Measurements from ENCODE around the gene ATP7B.

The ATP7B gene

GRCh38 chr13:51950722-51951121 lies 60.5 kb downstream of the ATP7B start:
- DNase-seq (ENCODE audit: low read depth) = no peak

GRCh38 chr13:51946163-51946669 lies 65.0 kb downstream of the ATP7B start:
- DNase-seq (ENCODE audit: low read depth) = no peak

DNA sequence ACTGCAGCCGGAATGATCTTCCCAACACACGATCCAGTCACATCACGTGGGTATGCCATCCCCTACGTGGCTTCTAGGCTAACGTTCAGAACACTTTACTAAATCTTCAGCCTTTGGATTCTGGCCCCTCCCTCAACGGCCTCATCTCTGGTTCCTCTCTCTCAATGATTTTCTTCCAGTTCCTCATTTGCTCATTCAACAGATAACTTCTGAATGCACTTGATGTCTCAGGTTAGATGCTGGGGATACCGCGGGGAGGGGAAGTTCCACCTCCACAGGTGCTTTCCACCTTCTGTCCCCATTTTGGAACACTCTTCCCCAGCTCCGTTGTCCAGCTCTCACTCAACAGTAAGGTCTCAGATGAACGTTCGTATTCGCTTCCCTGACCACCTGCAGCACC lies 66.1 kb downstream of the ATP7B start:
- no peak for DNase-seq (ENCODE audit: low read depth)

DNA sequence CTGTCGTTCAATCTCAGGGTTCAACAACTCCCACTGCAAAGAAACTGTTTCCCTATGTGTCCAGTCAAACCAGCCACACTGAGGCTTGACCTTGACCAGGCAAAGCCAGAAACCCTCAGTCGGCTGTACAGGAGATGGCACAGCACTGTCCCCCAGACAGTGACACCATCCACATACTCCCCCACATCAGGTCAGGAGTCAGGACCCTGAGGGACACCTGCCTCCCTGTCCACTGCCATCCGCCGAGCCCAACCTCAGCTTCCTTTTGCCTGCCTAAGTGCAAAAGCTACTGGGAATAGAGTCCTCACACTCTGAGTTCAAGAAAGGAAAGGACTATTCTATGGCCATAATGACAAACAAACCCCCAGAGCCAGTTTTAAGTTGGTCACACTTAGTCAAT lies 66.8 kb downstream of the ATP7B start:
- no peak for DNase-seq (ENCODE audit: low read depth)

GRCh38 chr13:51943721-51944120 lies 67.5 kb downstream of the ATP7B start:
- no peak for DNase-seq (ENCODE audit: low read depth)

DNA sequence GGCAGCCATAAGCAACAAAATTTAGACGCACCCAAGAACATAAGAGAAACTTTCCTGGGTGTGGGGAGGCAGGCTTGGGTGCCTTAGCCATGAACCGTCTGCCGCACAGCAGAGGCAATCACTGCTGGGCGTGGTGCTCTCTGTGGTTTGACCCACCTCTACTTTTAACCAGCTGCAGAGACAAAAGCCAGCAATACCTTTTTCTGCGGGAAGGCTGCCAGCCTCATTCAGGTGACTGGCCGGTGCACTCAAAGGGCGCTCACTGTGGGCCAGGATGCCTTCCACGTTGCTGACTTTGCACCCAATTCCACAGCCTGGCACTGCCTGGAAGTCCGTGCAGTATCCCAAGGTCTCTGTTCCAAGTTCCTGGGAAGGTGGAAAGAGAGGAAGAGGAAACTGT lies 69.1 kb downstream of the ATP7B start:
- no peak for DNase-seq (ENCODE audit: low read depth)

DNA sequence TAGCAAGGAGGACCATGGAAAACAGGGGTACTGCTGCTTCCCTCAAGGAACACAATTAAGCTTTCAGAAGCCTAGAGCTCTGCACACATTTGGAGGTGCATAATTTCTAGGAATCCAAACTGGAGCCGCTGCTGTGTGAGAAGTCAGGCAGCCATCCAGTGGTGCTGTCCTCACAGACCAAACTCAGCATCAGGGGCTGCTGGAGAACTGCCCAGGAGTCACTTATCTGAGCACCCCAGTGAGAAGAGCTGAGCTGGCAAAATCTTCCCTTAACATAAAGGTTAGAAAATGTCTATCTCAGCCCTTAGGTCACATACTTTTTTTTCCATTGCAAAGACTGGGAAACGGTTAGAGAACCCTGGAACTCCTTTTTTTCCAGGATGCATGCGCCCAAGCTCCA lies 72.8 kb downstream of the ATP7B start:
- DNase-seq (ENCODE audit: low read depth) = no peak

DNA sequence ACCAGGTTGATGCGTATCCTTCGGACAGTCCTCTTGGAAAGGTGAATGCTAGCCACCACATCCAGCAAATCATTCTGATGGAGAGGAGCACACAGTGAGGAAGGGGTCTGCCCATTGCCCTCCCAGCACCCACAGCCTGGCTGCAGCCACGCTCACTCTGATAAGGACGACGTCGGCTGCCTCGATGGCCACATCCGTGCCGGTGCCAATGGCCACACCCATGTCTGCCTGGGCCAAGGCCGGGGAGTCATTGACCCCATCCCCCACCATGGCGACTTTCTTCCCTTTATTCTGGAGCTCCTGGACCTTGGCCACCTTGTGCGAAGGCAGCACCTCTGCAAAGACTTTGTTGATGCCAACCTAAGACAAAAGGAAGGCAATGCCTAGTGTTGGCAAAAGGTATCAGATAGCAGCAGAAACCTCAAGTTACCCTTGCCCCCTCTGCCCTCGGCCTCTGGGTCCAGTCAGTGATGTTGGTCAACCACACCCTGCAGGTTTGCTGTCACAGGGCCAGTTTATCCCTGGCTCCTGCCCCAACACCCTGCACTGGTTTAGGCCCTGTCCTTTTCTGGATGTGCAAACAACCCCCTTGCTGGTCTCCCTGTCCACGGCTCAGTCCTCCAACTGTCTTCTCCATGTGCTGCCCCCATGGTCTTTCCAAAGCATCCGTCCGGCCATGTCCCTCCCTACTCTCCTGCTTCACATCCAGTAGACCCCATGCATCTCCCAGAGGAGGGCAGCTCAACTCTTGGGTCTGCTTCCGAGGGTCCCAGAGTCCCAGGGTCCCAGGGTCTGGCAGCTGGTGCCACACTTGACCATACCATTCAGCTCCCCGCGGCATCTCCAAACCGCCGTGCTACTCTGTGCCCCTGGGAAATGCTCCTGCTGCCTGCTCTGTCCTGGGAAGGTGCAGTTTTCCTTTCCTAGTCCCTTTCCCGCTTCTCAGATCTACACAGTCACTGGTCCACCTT lies 73.6 kb downstream of the ATP7B start:
- DNase-seq (ENCODE audit: low read depth) = no peak

DNA sequence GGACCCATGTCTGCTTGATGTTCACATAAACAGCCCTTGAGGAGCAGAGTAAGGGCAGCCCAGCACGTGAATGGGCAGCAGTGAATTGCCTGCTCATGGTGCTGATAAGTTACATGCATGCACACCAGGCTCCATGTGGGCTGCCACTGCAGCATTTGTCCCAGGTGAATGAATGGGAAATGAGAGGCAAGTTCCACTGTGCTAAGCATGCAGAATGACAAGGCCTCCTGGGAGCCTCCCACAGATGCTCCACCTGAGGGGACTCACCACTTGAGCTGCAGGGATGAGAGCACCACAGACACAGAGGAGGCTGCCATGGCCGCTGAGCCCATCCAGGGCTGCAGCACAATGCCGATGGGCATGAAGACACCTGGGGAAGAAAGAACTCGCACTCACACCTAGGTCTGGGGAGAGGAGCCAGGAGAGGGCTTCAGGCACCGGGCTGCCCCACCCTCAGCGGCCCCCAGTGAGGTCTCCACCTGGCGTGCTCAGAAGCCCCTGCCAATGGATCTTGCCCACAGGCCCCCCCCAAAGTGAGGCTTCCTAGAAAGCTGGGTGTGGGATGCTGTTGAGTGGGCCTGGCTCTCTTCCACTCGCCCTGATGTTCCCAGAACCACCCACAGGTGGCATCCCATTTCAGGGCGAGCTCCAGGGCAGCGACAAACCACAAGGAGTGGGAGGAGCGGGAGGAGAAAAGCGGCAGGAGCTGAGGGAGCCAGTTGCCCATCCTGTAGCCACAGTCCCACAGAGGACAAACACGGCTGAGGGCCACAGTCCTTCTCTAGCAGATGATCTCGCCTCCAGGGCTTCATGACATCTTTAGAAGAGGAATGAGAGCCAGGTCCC lies 75.7 kb downstream of the ATP7B start:
- no peak for DNase-seq (ENCODE audit: low read depth)

DNA sequence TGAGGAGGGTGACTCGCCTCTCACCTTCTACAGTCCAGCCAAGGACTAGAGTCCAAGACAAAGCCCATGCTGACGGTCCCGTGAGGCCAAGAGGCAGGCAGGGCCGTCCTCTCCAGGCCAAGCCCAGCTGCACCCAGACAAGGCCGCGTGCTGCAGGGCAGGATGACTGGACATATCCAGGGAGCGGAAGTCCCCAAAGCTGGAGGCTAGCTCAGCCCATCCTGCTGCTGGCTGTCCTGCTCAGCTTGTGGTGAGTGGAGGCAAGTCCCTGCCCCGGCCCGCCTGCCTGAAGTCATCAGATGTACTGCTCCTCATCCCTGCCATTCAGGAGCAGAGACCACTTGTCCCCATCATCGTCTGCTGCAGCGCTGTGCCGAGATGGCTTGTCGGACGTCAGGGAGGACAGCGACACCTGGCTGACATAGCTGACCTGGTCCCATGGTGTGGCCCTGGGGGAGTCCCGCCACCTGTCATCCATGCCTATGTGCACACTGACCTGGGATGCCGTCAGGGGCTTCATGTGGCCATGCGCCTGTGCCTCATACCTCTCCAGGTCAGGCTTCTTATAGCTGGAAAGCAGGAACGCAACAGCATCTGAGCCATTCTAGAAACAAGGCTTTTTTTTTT lies 76.7 kb downstream of the ATP7B start:
- DNase-seq (ENCODE audit: low read depth) = no peak

DNA sequence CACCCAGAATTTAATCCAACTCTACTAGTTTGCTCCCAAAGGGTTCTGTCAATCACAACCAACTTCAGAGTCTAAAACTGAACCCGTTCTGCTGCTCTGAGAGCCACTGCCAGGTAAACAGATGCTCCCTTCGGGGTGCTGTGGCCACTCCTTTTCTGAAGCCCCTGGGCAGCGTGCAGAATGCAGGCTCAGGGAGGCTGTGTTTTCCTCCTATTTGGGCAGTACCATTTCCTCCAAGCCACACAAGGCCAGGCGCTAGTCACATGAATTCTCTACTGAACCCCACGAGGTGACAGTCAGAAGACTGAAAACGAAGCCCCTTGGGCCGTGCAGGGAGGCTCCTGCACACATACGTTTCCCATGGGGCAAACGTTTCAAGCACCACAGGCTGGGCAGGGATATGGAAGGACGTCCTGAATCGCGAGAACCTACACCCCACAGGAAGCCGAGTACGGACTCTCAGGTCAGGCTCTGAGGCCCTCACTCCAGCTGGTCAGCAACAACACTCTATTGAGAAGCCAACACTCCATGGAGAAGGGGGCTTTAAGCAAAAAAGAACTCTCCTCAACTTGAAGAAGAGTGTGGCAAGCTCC lies 77.7 kb downstream of the ATP7B start:
- DNase-seq (ENCODE audit: low read depth) = no peak

GRCh38 chr13:51932231-51932630 lies 79.0 kb downstream of the ATP7B start:
- DNase-seq (ENCODE audit: low read depth) = no peak

- no peak for DNase-seq (ENCODE audit: low read depth)
Observed at GRCh38 chr13:51931606-51932005, 79.6 kb downstream of the ATP7B start.

- DNase-seq (ENCODE audit: low read depth) = no peak
Observed at GRCh38 chr13:51929699-51930098, 81.6 kb downstream of the ATP7B start.

DNA sequence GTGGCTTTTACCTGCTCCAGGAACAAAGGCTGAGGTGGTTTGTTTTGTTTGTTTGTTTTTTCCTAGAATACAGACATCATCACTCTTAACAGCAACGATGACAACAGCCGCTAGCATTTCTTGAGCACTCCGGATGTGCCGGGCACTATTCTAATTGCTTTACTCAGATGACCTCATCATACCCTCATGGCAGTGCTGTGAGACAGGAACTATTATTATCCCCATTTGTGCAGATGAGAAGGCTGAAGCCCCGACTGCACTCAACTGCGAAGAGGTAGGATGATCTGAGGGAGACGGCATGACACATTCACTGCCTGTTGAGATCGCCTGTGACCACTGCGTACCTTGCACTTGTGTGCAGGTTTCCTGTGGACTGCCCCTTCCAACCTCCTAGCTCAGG lies 83.0 kb downstream of the ATP7B start:
- DNase-seq (ENCODE audit: low read depth) = no peak

DNA sequence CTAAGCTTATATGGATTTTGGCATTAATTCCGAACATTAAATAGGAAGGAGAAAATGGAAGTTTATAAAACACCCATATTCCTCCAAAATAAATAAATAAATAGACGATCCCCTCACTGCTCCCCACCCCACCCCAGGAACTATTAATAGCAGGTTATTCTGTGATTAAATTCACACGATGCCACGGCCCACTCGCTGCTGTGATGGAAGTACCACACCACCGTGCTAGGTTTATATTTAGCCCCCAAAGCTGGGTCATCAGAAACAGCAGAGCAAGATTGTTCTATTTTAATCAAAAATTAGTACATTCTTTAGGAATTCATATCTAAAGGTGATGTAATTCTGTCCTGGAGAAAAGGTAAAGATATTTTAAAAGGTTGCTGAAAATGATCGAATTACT lies 84.1 kb downstream of the ATP7B start:
- no peak for DNase-seq (ENCODE audit: low read depth)

DNA sequence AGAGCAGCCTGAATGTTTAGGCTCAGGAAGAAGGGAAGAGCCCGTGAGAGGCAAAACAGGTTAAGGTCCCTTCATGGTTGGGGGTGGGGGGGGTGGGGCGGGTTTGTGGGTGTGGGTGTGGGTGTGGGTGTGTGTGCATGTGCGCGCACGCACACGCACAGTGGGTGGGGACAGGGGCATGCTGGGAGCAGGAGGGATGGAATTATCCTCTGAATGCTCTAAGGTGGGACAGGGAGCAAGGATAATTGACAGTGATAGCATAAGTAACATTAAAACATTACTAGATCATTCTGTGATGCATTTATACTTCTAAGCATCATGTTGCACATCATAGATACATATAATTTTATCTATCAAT lies 84.7 kb downstream of the ATP7B start:
- DNase-seq (ENCODE audit: low read depth) = no peak

GRCh38 chr13:51925865-51926527 lies 85.3 kb downstream of the ATP7B start:
- no peak for DNase-seq (ENCODE audit: low read depth)

DNA sequence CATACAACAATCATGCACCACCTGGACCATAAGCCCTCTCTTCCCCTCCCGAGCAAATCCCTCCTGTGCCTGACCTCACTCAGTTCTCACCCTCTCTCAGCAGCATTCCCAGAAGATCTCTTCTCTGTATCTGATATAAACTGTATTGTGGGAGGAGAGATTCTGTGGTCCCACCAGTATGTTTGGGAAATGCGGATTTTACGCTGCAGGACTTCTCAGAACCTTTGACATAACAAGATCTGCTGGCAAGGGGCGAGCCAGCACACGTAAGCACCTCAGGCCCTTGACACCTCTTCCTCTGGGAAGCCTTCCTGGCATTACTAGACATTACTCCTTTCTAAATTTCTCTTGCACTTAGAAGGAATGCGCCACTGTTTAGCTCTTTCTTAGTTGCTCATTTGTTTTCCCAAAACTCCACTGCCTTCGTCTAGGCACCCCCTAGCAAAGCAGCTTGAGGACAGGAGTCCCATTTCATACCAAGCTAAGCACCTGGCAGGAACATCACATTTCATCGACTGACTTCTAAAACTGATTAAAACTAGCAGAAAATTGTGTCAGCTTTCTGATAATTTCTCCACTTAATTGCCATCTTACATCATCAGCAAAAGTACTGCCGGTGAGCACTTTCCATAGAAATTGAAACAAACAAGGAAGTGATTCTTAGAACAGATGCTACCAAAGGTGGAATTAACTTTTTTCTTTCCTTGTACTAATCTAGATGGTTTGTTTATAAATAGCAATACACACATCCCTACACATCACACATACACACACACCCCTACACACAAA lies 86.3 kb downstream of the ATP7B start:
- DNase-seq (ENCODE audit: low read depth) = no peak

- DNase-seq (ENCODE audit: low read depth) = no peak
Observed at GRCh38 chr13:51923983-51924539, 87.2 kb downstream of the ATP7B start.

All from HS-27A (cell line).